Brain microvascular endothelial cell (primary cell): Measurements from ENCODE around the gene CCDC89.

ENCODE experiments used
- DNase-seq: peaks from one replicate; pipeline ENCODE4 v3.0.0-alpha.2; 2020
- H3K27ac ChIP-seq: fragments of 250-450 bp; sonication (Bioruptor Pico); 2 replicates; pipeline ENCODE4 v1.5.1; 2020; ENCODE audit warnings: mild to moderate bottlenecking, moderate library complexity
- H3K27me3 ChIP-seq: fragments of 250-450 bp; sonication (Bioruptor Pico); replicated peaks from 2 replicates; pipeline ENCODE4 v1.5.1; 2020; ENCODE audit warnings: mild to moderate bottlenecking
- H3K36me3 ChIP-seq: fragments of 250-450 bp; sonication (Bioruptor Pico); replicated peaks from 2 replicates; pipeline ENCODE4 v1.5.1; 2020; ENCODE audit warnings: mild to moderate bottlenecking
- H3K4me3 ChIP-seq: 2 replicates; pipeline ENCODE4 v1.5.1; 2011; ENCODE audit warnings: low read depth, mild to moderate bottlenecking, control low read depth, low read length, moderate library complexity
- CTCF ChIP-seq: IDR thresholded peaks from 2 replicates; pipeline ENCODE4 v1.5.1; 2011; ENCODE audit warnings: low read depth, mild to moderate bottlenecking, moderate library complexity, low read length, control low read depth, inconsistent platforms; ENCODE audit errors: missing control alignments
- in situ Hi-C: cut with HindIII; loops from 2 replicates; pipeline ENCODE4 v1.10.0; 2017; ENCODE audit warnings: low sequenced_read_pairs, low pct_ligation_motif_present

The CCDC89 gene

DNA sequence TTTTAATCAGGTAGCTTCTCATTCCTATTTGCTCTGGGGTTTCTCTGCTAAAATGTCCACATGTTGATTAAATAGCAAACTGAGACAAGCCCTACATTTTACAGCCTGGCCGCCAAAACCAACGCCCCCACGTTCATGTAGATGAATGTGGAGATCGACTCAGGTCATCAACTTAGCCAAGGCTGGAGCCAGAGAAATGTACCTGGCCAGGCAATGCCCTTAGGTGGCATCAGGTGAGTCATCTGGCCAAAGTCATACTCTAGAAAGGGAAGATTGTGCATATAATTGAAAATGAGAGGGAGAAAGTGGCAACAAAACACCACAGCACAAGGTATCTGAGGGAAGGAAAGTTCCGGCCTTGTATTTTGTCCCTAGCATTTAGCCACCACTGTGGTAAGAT lies 37.1 kb upstream of the CCDC89 start:
- TF ChIP-seq CTCF = no peak
- no peak for DNase-seq
- H3K4me3 ChIP-seq = no peak overlapping the region
- H3K36me3 ChIP-seq = no peaks in the 10 kb centered on the region
- H3K27ac ChIP-seq = no peak overlapping the region
- in situ Hi-C loops = no loop called here
- H3K27me3 ChIP-seq = no peaks in the 10 kb centered on the region

- in situ Hi-C loops = no loop called here
These were observed 35.2 kb upstream of the CCDC89 start for GRCh38 chr11:85721191-85721590.

GRCh38 chr11:85718991-85719807 lies 33.2 kb upstream of the CCDC89 start:
- Histone ChIP-seq H3K27me3 (no peaks in the 10 kb centered on the region), H3K36me3 (no peaks in the 10 kb centered on the region), H3K4me3 (peak overlapping the region; percentile 22), H3K27ac (peak overlapping the region; percentile 2)
- no peak for TF ChIP-seq CTCF
- in situ Hi-C loops = no loop called here
- peak; percentile 93 for DNase-seq

More at GRCh38 chr11:85721191-85721590, 35.2 kb upstream of the CCDC89 start:
- H3K4me3 ChIP-seq = no peak overlapping the region
- H3K27ac ChIP-seq = no peak overlapping the region
- no peaks in the 10 kb centered on the region for H3K36me3 ChIP-seq
- no peaks in the 10 kb centered on the region for H3K27me3 ChIP-seq
- TF ChIP-seq CTCF = no peak
- no peak for DNase-seq

DNA sequence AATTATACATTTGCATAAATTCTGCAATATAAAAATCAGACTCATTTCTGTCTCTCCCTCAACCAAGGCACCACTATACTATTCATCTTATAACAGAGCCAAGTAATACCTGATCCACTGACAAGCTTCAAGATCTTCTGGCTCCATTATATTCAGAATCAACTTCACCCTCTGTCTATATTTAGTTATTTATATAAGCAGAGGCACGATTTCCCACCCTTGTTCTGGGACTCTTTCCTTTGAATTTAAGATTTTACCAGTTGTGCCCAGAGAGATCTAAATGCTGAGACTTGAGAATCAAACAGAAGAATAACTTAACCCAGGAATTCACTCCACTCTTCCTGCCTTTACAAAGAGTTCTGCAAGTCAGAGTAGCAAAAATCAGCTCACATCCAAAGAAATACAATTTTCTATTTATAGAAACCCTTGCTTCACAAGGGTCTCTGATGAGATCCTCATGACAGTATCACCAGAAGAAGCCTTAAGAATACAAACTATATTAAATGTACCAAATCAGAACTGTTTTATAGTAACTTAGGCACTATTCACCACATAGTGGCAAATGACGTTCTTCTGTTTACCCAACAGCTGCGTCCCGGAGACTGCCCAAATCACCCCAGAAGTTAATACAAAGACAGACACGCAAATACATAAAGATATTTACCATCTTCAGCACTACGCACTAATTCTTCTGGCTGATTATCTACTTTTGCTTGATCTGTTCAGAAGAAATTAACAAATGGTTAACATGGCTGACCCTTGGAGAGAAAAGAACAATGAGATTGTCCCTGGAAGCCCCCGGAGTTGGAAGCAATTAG lies 32.3 kb upstream of the CCDC89 start:
- peak overlapping the region; percentile 22 for H3K4me3 ChIP-seq
- in situ Hi-C loops = no loop called here
- no peaks in the 10 kb centered on the region for H3K27me3 ChIP-seq
- peak overlapping the region; percentile 2 for H3K27ac ChIP-seq
- H3K36me3 ChIP-seq = no peaks in the 10 kb centered on the region
- TF ChIP-seq CTCF = no peak
- DNase-seq = no peak

DNA sequence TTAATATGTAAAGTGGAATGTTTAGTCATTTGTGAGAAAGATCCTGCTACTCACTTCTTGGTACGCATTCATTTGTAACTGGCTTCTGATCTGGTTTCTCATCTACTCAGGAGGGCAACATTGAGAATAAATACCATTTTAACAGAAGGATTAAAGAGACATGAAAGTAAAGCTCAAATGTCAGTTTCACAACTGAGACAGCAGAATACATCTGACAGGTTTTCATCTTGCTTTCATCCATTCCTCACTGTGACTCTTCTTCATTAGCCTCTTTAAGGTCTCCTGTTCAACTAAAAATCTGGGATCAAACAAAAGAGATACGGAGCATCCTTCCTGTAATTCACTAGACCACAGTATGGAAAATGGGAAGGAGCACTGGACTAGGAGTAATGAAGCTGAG lies 31.4 kb upstream of the CCDC89 start:
- H3K4me3 ChIP-seq = no peak overlapping the region
- H3K36me3 ChIP-seq = no peaks in the 10 kb centered on the region
- H3K27ac ChIP-seq = no peak overlapping the region
- DNase-seq = no peak
- in situ Hi-C loops = no loop called here
- H3K27me3 ChIP-seq = no peaks in the 10 kb centered on the region
- TF ChIP-seq CTCF = no peak
